WERI-Rb-1 (cell line): ENCODE results near the gene DNAH11.
"Not testable (repeated sequence)": the region's sequence is repeated elsewhere in the genome, so short reads cannot be mapped to it uniquely, and the experiment has no call there.

Source experiments
- DNase-seq: peaks from one replicate; pipeline ENCODE4 v3.0.0-alpha.2; 2020
- H3K27ac ChIP-seq: fragments of 250-450 bp; sonication (Bioruptor Pico); 2 replicates; pipeline ENCODE4 v1.5.1; 2020; ENCODE audit warnings: mild to moderate bottlenecking, moderate library complexity
- H3K27me3 ChIP-seq: fragments of 250-450 bp; sonication (Bioruptor Pico); 2 replicates; pipeline ENCODE4 v1.5.1; 2021; ENCODE audit warnings: mild to moderate bottlenecking, low read depth, moderate library complexity; ENCODE audit not compliant: insufficient read depth, severe bottlenecking
- H3K36me3 ChIP-seq: fragments of 250-450 bp; sonication (Bioruptor Pico); 2 replicates; pipeline ENCODE4 v1.5.1; 2020; ENCODE audit warnings: mild to moderate bottlenecking, moderate library complexity
- H3K4me3 ChIP-seq: 2 replicates; pipeline ENCODE4 v1.5.1; 2011; ENCODE audit warnings: low read depth, mild to moderate bottlenecking, control low read depth, low read length
- H3K9me3 ChIP-seq: fragments of 250-450 bp; sonication (Bioruptor Pico); 2 replicates; pipeline ENCODE4 v1.5.1; 2021; ENCODE audit warnings: mild to moderate bottlenecking, moderate library complexity; ENCODE audit not compliant: severe bottlenecking
- CTCF ChIP-seq: IDR thresholded peaks from 2 replicates; pipeline ENCODE4 v1.5.1; 2011; ENCODE audit warnings: low read depth, mild to moderate bottlenecking, control low read depth, inconsistent platforms, low read length

Gene DNAH11

GRCh38 chr7:21507627-21508343 is 35.1 kb upstream of the DNAH11 start:
- peak; percentile 75 for TF ChIP-seq CTCF
- DNase-seq, result peak; percentile 47
- H3K27me3 ChIP-seq, result no peaks in the 10 kb centered on the region
- no peaks in the 10 kb centered on the region for H3K9me3 ChIP-seq
- peaks cover 10% of the 10 kb centered on the region; the same call in 1 of the 2 replicates for H3K36me3 ChIP-seq
- H3K4me3 ChIP-seq, result no peak overlapping the region
- H3K27ac ChIP-seq, result no peak overlapping the region

GRCh38 chr7:21508538-21508937 is 34.3 kb upstream of the DNAH11 start:
- TF ChIP-seq CTCF, result no peak
- Histone ChIP-seq H3K27me3 (no peaks in the 10 kb centered on the region), H3K4me3 (no peak overlapping the region), H3K36me3 (peaks cover 10% of the 10 kb centered on the region; the same call in 1 of the 2 replicates), H3K9me3 (no peaks in the 10 kb centered on the region), H3K27ac (no peak overlapping the region)
- no peak for DNase-seq

DNA sequence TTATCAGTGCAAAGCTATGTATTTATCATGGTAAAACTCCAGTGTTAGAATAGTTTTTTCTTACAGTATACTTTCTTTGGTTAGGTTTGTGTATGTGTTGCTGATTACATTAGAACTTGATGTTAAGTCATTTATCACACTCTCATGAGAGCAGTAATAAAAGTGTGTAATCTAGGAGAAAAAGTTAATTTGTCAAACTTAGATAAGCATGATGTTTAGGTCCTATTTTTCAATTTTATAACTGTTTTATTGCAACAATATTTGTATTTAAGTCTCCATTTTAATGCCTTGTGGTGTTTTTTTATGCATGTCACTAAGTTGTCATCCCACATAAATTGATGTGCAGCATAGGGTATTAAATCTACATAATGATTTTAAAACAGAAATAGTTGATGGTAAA is 28.8 kb upstream of the DNAH11 start:
- TF ChIP-seq CTCF, result no peak
- no peak overlapping the region for H3K4me3 ChIP-seq
- no peak for DNase-seq
- H3K27me3 ChIP-seq, result no peaks in the 10 kb centered on the region
- H3K9me3 ChIP-seq, result no peaks in the 10 kb centered on the region
- no peak overlapping the region for H3K27ac ChIP-seq
- H3K36me3 ChIP-seq, result peaks cover 8% of the 10 kb centered on the region; the same call in 1 of the 2 replicates

GRCh38 chr7:21524680-21525079 is 18.2 kb upstream of the DNAH11 start:
- DNase-seq, result no peak
- TF ChIP-seq CTCF, result no peak
- Histone ChIP-seq H3K36me3 (no peaks in the 10 kb centered on the region), H3K9me3 (peaks cover 9% of the 10 kb centered on the region), H3K4me3 (no peak overlapping the region), H3K27me3 (peaks cover 5% of the 10 kb centered on the region), H3K27ac (no peak overlapping the region)

GRCh38 chr7:21526007-21526406 is 16.8 kb upstream of the DNAH11 start:
- no peak overlapping the region for H3K4me3 ChIP-seq
- peak; percentile 31; the same call in 1 of the 2 replicates for TF ChIP-seq CTCF
- H3K36me3 ChIP-seq, result no peaks in the 10 kb centered on the region
- H3K9me3 ChIP-seq, result peaks cover 9% of the 10 kb centered on the region
- H3K27ac ChIP-seq, result no peak overlapping the region
- H3K27me3 ChIP-seq, result peaks cover 5% of the 10 kb centered on the region
- DNase-seq, result no peak

DNA sequence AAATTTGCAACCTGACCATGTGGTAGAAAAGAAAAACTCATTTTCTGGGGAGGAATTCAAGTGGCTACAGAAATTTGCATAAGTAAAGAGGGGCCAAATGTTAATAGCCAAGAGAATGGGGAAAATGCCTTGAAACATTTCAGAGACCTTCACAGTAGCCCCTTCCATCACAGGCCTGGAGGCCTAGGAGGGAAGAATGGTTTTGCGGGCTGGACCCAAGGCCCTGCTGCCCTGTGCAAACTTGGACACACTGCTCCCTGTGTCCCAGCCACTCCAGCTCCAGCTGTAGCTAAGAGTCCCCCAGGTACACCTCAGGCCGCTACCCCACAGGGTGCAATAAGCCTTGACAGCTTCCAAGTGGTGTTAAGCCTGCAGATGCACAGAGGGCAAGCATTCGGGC is 16.4 kb upstream of the DNAH11 start:
- H3K36me3 ChIP-seq, result no peaks in the 10 kb centered on the region
- H3K27ac ChIP-seq, result no peak overlapping the region
- peaks cover 9% of the 10 kb centered on the region for H3K9me3 ChIP-seq
- no peak overlapping the region for H3K4me3 ChIP-seq
- peaks cover 5% of the 10 kb centered on the region for H3K27me3 ChIP-seq
- DNase-seq, result no peak
- TF ChIP-seq CTCF, result no peak

DNA sequence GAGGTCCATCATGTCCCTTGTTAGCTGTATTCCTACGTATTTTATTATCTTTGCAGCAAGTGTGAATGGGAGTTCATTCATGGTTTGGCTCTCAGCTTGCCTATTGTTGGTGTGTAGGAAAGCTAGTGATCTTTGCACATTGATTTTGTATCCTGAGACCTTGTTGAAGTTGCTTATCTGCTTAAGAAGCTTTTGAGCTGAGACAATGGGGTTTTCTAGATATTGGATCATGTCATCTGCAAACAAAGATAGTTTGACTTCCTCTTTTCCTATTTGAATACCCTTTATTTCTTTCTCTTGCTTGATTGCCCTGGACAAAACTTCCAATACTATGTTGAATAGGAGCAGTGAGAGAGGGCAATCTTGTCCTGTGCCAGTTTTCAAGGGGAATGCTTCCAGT is 10.4 kb upstream of the DNAH11 start:
- H3K27ac ChIP-seq, H3K4me3 ChIP-seq, DNase-seq, H3K9me3 ChIP-seq, H3K36me3 ChIP-seq, H3K27me3 ChIP-seq: not testable (repeated sequence)

DNA sequence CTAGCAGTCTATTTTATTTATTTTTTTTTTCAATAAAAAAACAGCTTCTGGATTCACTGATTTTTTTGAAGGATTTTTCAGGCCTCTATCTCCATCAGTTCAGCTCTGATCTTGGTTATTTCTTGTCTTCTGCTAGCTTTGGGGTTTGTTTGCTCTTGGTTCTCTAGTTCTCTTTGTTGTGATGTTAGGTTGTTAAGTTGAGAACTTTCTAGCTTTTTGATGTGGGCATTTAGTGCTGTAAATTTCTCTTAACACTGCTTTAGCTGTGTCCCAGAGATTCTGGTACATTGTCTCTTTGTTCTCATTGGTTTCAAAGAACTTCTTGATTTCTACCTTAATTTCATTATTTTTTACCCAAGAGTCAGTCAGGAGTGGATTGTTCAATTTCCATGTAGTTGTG is 9.2 kb upstream of the DNAH11 start:
- not testable (repeated sequence) for DNase-seq, H3K36me3 ChIP-seq, H3K9me3 ChIP-seq, H3K27me3 ChIP-seq, H3K4me3 ChIP-seq, H3K27ac ChIP-seq
